H1 (cell line): Measurements from ENCODE around the gene GPRC5D.

ENCODE experiments used
- CBX8 ChIP-seq: fragments of 300-800, 300-1000 bp; sonication (generic); IDR thresholded peaks from 2 replicates; pipeline ENCODE4 v1.7.1; 2016; ENCODE audit warnings: low read depth, low read length, borderline replicate concordance
- CTCF ChIP-seq, 3 experiments: IDR thresholded peaks; 1 replicate in 2 of 3; 2 replicates in 1 of 3; pipeline versions ENCODE4 v1.5.1 to v1.6.1; 2011; ENCODE audit warnings: low read length in 3 of 3, mild to moderate bottlenecking in 3 of 3, inconsistent platforms in 2 of 3, low read depth in 1 of 3, moderate library complexity in 1 of 3; ENCODE audit not compliant: insufficient read depth in 1 of 3; ENCODE audit errors: control extremely low read depth in 1 of 3
- EZH2 ChIP-seq: fragments of 200-600 bp; sonication (generic); IDR thresholded peaks from 2 replicates; pipeline ENCODE4 v1.7.1; 2012; ENCODE audit warnings: low read depth, mild to moderate bottlenecking, moderate library complexity, low read length, inconsistent platforms; ENCODE audit not compliant: severe bottlenecking
- MAFK ChIP-seq: IDR thresholded peaks from 2 replicates; pipeline ENCODE4 v1.6.1; 2012; ENCODE audit warnings: low read depth, mild to moderate bottlenecking, improper control_type of control experiment, low read length
- POLR2A ChIP-seq, 2 experiments: IDR thresholded peaks; 1 replicate in 1 of 2; 2 replicates in 1 of 2; pipeline ENCODE4 v1.6.1; 2011; ENCODE audit warnings: low read depth in 2 of 2, low read length in 2 of 2, mild to moderate bottlenecking in 2 of 2; ENCODE audit errors: control extremely low read depth in 1 of 2
- POLR2AphosphoS5 ChIP-seq: IDR thresholded peaks from 2 replicates; pipeline ENCODE4 v1.6.1; 2011; ENCODE audit warnings: low read depth, low read length
- RAD21 ChIP-seq, 2 experiments: IDR thresholded peaks in 1 of 2; conservative IDR thresholded peaks in 1 of 2; 2 replicates each; pipeline ENCODE4 v1.6.1; 2011; ENCODE audit warnings: low read depth in 2 of 2, low read length in 2 of 2, improper control_type of control experiment in 1 of 2, inconsistent platforms in 1 of 2, mild to moderate bottlenecking in 1 of 2, moderate library complexity in 1 of 2
- SP2 ChIP-seq: IDR thresholded peaks from 2 replicates; pipeline ENCODE4 v1.6.1; 2012; ENCODE audit warnings: mild to moderate bottlenecking, low read length, inconsistent platforms
- TCF12 ChIP-seq: IDR thresholded peaks from 2 replicates; pipeline ENCODE4 v1.6.1; 2011; ENCODE audit warnings: low read depth, mild to moderate bottlenecking, low read length
- TEAD4 ChIP-seq: IDR thresholded peaks from 2 replicates; pipeline ENCODE4 v1.6.1; 2012; ENCODE audit warnings: low read depth, low read length, inconsistent platforms, mixed read lengths

- TF ChIP-seq CBX8 (no peak), EZH2 (no peak), RAD21 (IDR thresholded peaks at IDR 0.05 in 1 of 2, conservative IDR thresholded peaks at IDR 0.05 in 1 of 2; ENCODE audit: low read depth in 2 of 2, low read length in 2 of 2) (no peak), POLR2AphosphoS5 (no peak), TCF12 (no peak), CTCF (IDR thresholded peaks at IDR 0.05; ENCODE audit: control extremely low read depth in 1 of 3, insufficient read depth in 1 of 3, low read depth in 1 of 3, low read length in 3 of 3) (no peak), MAFK (no peak), SP2 (no peak), POLR2A (IDR thresholded peaks at IDR 0.05; ENCODE audit: control extremely low read depth in 1 of 2, low read depth in 2 of 2, low read length in 2 of 2) (no peak), TEAD4 (no peak)
Observed at GRCh38 chr12:12958886-12959285, 6.9 kb upstream of the GPRC5D start.
